Suprapubic skin (tissue), 3 donors: ENCODE measurements around the gene VILL.

Source experiments
- CTCF ChIP-seq, 2 donors: fragments of 200-600 bp in 1 of 2; fragments of 450-650 bp in 1 of 2; sonication (generic) in 1 of 2; IDR thresholded peaks; one replicate each; pipeline ENCODE4 v1.5.1; 2016 to 2019; ENCODE audit warnings: antibody characterized with exemption in 2 of 2, mild to moderate bottlenecking in 1 of 2, moderate library complexity in 1 of 2
- POLR2AphosphoS5 ChIP-seq, 3 donors: sonication (generic); formaldehyde crosslinking; IDR thresholded peaks; one replicate each; pipeline ENCODE4 v1.6.1; 2017; ENCODE audit warnings: antibody characterized with exemption in 3 of 3

GRCh38 chr3:37945156-37945806, 45.3 kb upstream of the VILL start:
- TF ChIP-seq POLR2AphosphoS5 (IDR thresholded peaks at IDR 0.05) (no peak), CTCF (IDR thresholded peaks at IDR 0.05) (no peak)
